Measurements from ENCODE around the gene E2F4. TPM values are rescaled to one million over a fixed set of nuclear protein-coding genes. Genes with fewer than 3 reads are reported as not detected.

Gene E2F4
- total and polyA plus RNA-seq, 2 of the 8 experiments (the other 6 are each of a cell fraction or from before 2014, with no cell fraction given), result 79.9 to 157 TPM

DNA sequence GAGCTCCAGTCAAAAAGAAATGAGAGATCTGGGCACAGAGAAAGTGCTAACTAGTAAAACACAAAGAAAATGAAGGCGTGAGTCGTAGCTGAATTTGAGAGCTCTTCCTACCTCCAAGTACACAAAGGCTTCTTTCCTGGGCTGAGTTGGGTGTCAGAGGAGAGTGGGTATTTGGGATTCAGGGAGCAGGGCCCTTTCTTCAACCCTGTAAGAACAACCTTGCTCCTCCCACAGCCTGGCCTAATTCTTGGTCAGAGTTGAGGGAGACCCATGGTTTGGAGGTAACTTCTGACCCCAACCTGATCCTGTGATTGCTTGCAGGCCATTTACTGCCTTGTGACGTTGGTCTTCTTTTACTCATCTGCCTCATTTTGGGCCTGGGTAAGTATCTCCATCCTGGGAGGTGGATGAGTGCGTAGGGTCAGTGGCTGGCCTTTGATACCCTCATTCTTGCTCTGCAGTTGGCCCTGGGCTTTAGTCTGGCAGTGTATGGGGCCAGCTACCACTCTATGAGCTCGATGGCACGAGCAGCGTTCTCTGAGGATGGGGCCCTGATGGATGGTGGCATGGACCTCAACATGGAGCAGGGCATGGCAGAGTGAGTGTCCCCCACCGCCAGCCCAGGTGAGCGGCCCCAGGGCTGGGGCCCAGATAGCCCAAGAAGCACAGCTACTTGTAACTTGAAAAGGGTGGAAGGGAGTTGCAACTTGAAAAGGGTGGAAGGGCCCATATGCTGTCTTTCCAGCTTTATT, 36.3 kb downstream of the E2F4 start:
- WGBS, 2 experiments (ENCODE audit: extremely low coverage in 1 of 2, insufficient coverage in 1 of 2, insufficient read length in 1 of 2, insufficient replicate concordance in 2 of 2, low coverage in 1 of 2, low lambda C conversion rate in 2 of 2, missing lambda C conversion rate in 1 of 2), result 91% methylated on average over 9 of the region's 9 CpGs; no CpG with 5 or more reads in 1 of the 2 experiments
- no peak for DNase-seq (ENCODE audit: low read depth in 1 of 2, low spot score in 2 of 2)
- H2BK15ac ChIP-seq (ENCODE audit: low read length), result no peak overlapping the region
- H4K8ac ChIP-seq (ENCODE audit: extremely low read depth, insufficient read depth, low read length), result peak overlapping the region; percentile 26; the same call in 1 of the 2 replicates
- H2AFZ ChIP-seq (ENCODE audit: low read length), result no peak overlapping the region
- peaks cover 0 to 6% (median 3%) of the 10 kb centered on the region in 4 experiments; a peak in 3 of 7 replicates for H3K4me1 ChIP-seq (replicated peaks in 1 of 4; ENCODE audit: control insufficient read depth in 3 of 4, insufficient read depth in 4 of 4, low read length in 3 of 4)
- TF ChIP-seq SIX5 (IDR thresholded peaks at IDR 0.05; ENCODE audit: low read depth, low read length), result no peak
- TF ChIP-seq KDM4A (IDR thresholded peaks at IDR 0.05; ENCODE audit: low read depth, low read length, severe bottlenecking), result no peak
- TF ChIP-seq BCL11A (IDR thresholded peaks at IDR 0.05; ENCODE audit: low read depth in 2 of 2, low read length in 2 of 2), result no peak
- TF ChIP-seq POLR2AphosphoS5 (IDR thresholded peaks at IDR 0.05; ENCODE audit: low read depth, low read length), result peak; percentile 26; the same call in 1 of the 2 replicates
- TF ChIP-seq POLR2A (IDR thresholded peaks at IDR 0.05; ENCODE audit: control extremely low read depth in 1 of 2, low read depth in 2 of 2, low read length in 2 of 2), result peak in 1 of 2 experiments; percentile 2; a peak in 1 of 3 replicates
- no peak for TF ChIP-seq CHD2 (IDR thresholded peaks at IDR 0.05; ENCODE audit: low read length)
- TF ChIP-seq JUN (IDR thresholded peaks at IDR 0.05; ENCODE audit: low read depth, low read length), result no peak
- no peak overlapping the region for H2BK12ac ChIP-seq (ENCODE audit: low read depth, low read length)
- H3K23me2 ChIP-seq (ENCODE audit: low read depth, low read length), result peaks cover 5% of the 10 kb centered on the region
- no peak overlapping the region for H3K23ac ChIP-seq (ENCODE audit: insufficient read length)
- H3K79me2 ChIP-seq (ENCODE audit: control insufficient read depth in 1 of 2, insufficient read depth in 2 of 2, low read length in 2 of 2), result peaks cover 0 to 13% of the 10 kb centered on the region in 2 experiments; a peak in 2 of 4 replicates
- H3K4me3 ChIP-seq (ENCODE audit: extremely low read depth in 1 of 4, insufficient read depth in 2 of 4, low read depth in 3 of 4, low read length in 4 of 4), result peak overlapping the region; percentile 83 to 96 (median 94); a peak in 6 of 8 replicates
- no peak overlapping the region for H4K91ac ChIP-seq (replicated peaks; ENCODE audit: insufficient read length, low read length)
- peak overlapping the region in 1 of 4 experiments; percentile 81; a peak in 2 of 7 replicates for H3K9ac ChIP-seq (replicated peaks in 1 of 4; ENCODE audit: extremely low read depth in 1 of 4, low read depth in 3 of 4, low read length in 3 of 4)
- CTCF ChIA-PET (ENCODE audit: partially characterized antibody), result interaction anchor here (0.6 to 3.9 kb wide), 15 partner anchors 7 to 360 kb away, joined by 3 to 25 read pairs (median 5); partner anchors contain the start of genes ELMO3, FHOD1 and NOL3
- H3K4ac ChIP-seq (replicated peaks; ENCODE audit: insufficient read length, low read depth, low read length), result no peak overlapping the region
- H3K14ac ChIP-seq (ENCODE audit: insufficient read length), result no peak overlapping the region
- H4K20me1 ChIP-seq (replicated peaks in 1 of 2; ENCODE audit: control insufficient read depth in 1 of 2, insufficient read depth in 2 of 2, low read length in 2 of 2), result peaks cover 3 to 14% of the 10 kb centered on the region in 2 experiments
- peak overlapping the region; percentile 74 to 82 for H3K4me2 ChIP-seq (ENCODE audit: insufficient read depth in 1 of 2, low read depth in 2 of 2, low read length in 2 of 2)
- H3K79me1 ChIP-seq (ENCODE audit: low read depth, low read length), result no peaks in the 10 kb centered on the region; the same call in 1 of the 2 replicates
- FAIRE-seq, result no peak
- no peak overlapping the region for H3K56ac ChIP-seq (replicated peaks; ENCODE audit: insufficient read length, low read depth, low read length)
- POLR2A ChIA-PET (ENCODE audit: partially characterized antibody), result interaction anchor here (1.1 to 2.7 kb wide), 12 partner anchors 8 to 36 kb away, joined by 3 to 22 read pairs (median 8); partner anchors contain the start of genes E2F4 and FHOD1
- no peak overlapping the region for H3K27ac ChIP-seq (ENCODE audit: low read depth, low read length)
- H3K36me3 ChIP-seq (ENCODE audit: control insufficient read depth in 2 of 4, insufficient read depth in 4 of 4, low read length in 3 of 4), result peaks cover 17 to 36% (median 32%) of the 10 kb centered on the region in 4 experiments; a peak in 7 of 8 replicates
- H2BK5ac ChIP-seq (ENCODE audit: low read depth, low read length), result no peak overlapping the region
- H4K5ac ChIP-seq (ENCODE audit: insufficient read length, low read depth, low read length), result no peak overlapping the region
- no peak overlapping the region for H2AK5ac ChIP-seq (ENCODE audit: low read depth, low read length)
- H3K27me3 ChIP-seq (replicated peaks in 1 of 4; ENCODE audit: control insufficient read depth in 3 of 4, extremely low read depth in 1 of 4, insufficient read depth in 3 of 4, low read length in 3 of 4), result no peaks in the 10 kb centered on the region; a peak in 3 of 7 replicates
- no peak overlapping the region for H3K18ac ChIP-seq (ENCODE audit: extremely low read depth, low read length)
- H3K9me3 ChIP-seq (ENCODE audit: insufficient read depth in 2 of 2, low read depth in 1 of 2, low read length in 1 of 2), result no peaks in the 10 kb centered on the region
- H2BK20ac ChIP-seq (ENCODE audit: low read length), result no peak overlapping the region
- H2BK120ac ChIP-seq (replicated peaks; ENCODE audit: low read depth, low read length), result no peak overlapping the region
